Stomach (tissue), 9 donors: Measurements from ENCODE around the gene MAP7D2. TPM values are rescaled to one million over a fixed set of nuclear protein-coding genes. Genes with fewer than 3 reads are reported as not detected.

Source experiments
- DNase-seq, 2 donors: peaks; one replicate each; pipeline versions ENCODE4 v3.0.0 to v3.0.0-alpha.2; 2013 to 2019
- H3K27ac ChIP-seq, 5 donors: fragments of 200-600 bp in 4 of 5; sonication (generic) in 4 of 5; one replicate each; pipeline ENCODE4 v1.5.1; 2013 to 2019; ENCODE audit warnings: mild to moderate bottlenecking in 1 of 5, moderate library complexity in 1 of 5
- H3K27me3 ChIP-seq, 3 donors: fragments of 200-600 bp; sonication (generic); one replicate each; pipeline ENCODE4 v1.5.1; 2017 to 2019; ENCODE audit warnings: mixed run types in 1 of 3
- H3K36me3 ChIP-seq, 4 donors: fragments of 200-600 bp; sonication (generic); 1 replicate in 3 of 4; 2 replicates in 1 of 4; pipeline ENCODE4 v1.5.1; 2016 to 2019
- H3K4me1 ChIP-seq, 4 donors: fragments of 200-600 bp; sonication (generic); one replicate each; pipeline ENCODE4 v1.5.1; 2016 to 2019
- H3K4me3 ChIP-seq, 4 donors: fragments of 200-600 bp; sonication (generic) in 3 of 4; one replicate each; pipeline ENCODE4 v1.5.1; 2016 to 2019; ENCODE audit warnings: mild to moderate bottlenecking in 1 of 4
- H3K9me3 ChIP-seq, 4 donors: fragments of 200-600 bp; sonication (generic); one replicate each; pipeline ENCODE4 v1.5.1; 2016 to 2019
- CTCF ChIP-seq, 7 experiments: fragments of 450-650 bp in 4 of 7; fragments of 200-600 bp in 3 of 7; sonication (generic) in 3 of 7; IDR thresholded peaks; one replicate each; pipeline ENCODE4 v1.5.1; 2016 to 2019; ENCODE audit warnings: antibody characterized with exemption in 7 of 7, control low read depth in 2 of 7, mild to moderate bottlenecking in 1 of 7
- EP300 ChIP-seq: sonication (generic); formaldehyde crosslinking; IDR thresholded peaks from one replicate; pipeline ENCODE4 v1.6.1; 2017; ENCODE audit warnings: antibody characterized with exemption
- POLR2A ChIP-seq, 4 donors: fragments of 450-650 bp; IDR thresholded peaks; one replicate each; pipeline ENCODE4 v1.6.1; 2016; ENCODE audit warnings: antibody characterized with exemption in 4 of 4, control low read depth in 2 of 4, mild to moderate bottlenecking in 1 of 4, moderate library complexity in 1 of 4
- POLR2AphosphoS5 ChIP-seq, 3 donors: sonication (generic); formaldehyde crosslinking; IDR thresholded peaks; one replicate each; pipeline ENCODE4 v1.6.1; 2016; ENCODE audit warnings: antibody characterized with exemption in 3 of 3
- WGBS, 5 donors: extraction: QIAGEN DNeasy Blood & Tissue Kit in 3 of 5; methylation state at CpG; one replicate each; pipeline versions ENCODE4 v1.1.5 to v1.1.7; 2013 to 2018; 5-methylcytosine and 5-hydroxymethylcytosine counted together
- intact Hi-C: fragments of 100-400 bp; cut with DNase I; formaldehyde crosslinking; loops from one replicate; pipeline ENCODE4 v1.15.1; 2023; ENCODE audit warnings: low total_unique reads
- polyA plus RNA-seq, 3 donors: library from polyadenylated mRNA; stranded (reverse); fragments of 200-250 nt; gene quantifications; one replicate each; pipeline ENCODE4 v1.2.3, GENCODE V29; 2013
- total RNA-seq, 5 donors: library from RNA; depleted of rRNA; stranded (reverse); fragments of >200 nt; gene quantifications; one replicate each; pipeline versions ENCODE4 v1.1.0 to v1.2.3, GENCODE V29; 2014 to 2016
- donor health status: healthy with polysubstance abuse.
- donor health status: Bipolar disorder and iron deficiency.
- donor health status: healthy.

The MAP7D2 gene
- total and polyA plus RNA-seq, 8 donors: 0.89 to 70.0 (median 16.6) TPM; not detected in 1

- H3K27me3 ChIP-seq: no peaks in the 10 kb centered on the region
- H3K36me3 ChIP-seq: peaks cover 0 to 4% (median 0%) of the 10 kb centered on the region in 4 donors
- 33 to 57% (median 43%) methylated on average over 1 to 2 of the region's 2 CpGs for WGBS, 5 donors
- no peak for TF ChIP-seq CTCF (IDR thresholded peaks at IDR 0.05)
- no peak for TF ChIP-seq POLR2A (IDR thresholded peaks at IDR 0.05)
- no peaks in the 10 kb centered on the region for H3K9me3 ChIP-seq
- no peak overlapping the region for H3K27ac ChIP-seq
- intact Hi-C loops: no loop called here
- peaks cover 0 to 12% (median 0%) of the 10 kb centered on the region in 4 donors for H3K4me1 ChIP-seq
- no peak for DNase-seq
- H3K4me3 ChIP-seq: no peak overlapping the region
These were observed 90.4 kb downstream of the MAP7D2 start for GRCh38 chrX:20026278-20026677.

GRCh38 chrX:20019672-20020365 is 96.9 kb downstream of the MAP7D2 start:
- H3K27ac ChIP-seq: no peak overlapping the region
- 78 to 91% (median 86%) methylated on average over 6 of the region's 6 CpGs for WGBS, 5 donors
- peaks cover 0 to 18% (median 5%) of the 10 kb centered on the region in 4 donors for H3K9me3 ChIP-seq
- intact Hi-C loops: no loop called here
- H3K4me1 ChIP-seq: no peaks in the 10 kb centered on the region
- no peak for DNase-seq
- H3K4me3 ChIP-seq: no peak overlapping the region
- TF ChIP-seq CTCF (IDR thresholded peaks at IDR 0.05): no peak
- TF ChIP-seq POLR2AphosphoS5 (IDR thresholded peaks at IDR 0.05): no peak
- no peak for TF ChIP-seq POLR2A (IDR thresholded peaks at IDR 0.05)
- no peak for TF ChIP-seq EP300
- H3K27me3 ChIP-seq: no peaks in the 10 kb centered on the region
- H3K36me3 ChIP-seq: peaks cover 0 to 8% (median 0%) of the 10 kb centered on the region in 4 donors

GRCh38 chrX:20016616-20016945 is 100.1 kb downstream of the MAP7D2 start:
- H3K27me3 ChIP-seq: no peaks in the 10 kb centered on the region
- DNase-seq: no peak
- H3K36me3 ChIP-seq: peaks cover 0 to 8% (median 0%) of the 10 kb centered on the region in 4 donors
- peaks cover 0 to 21% (median 10%) of the 10 kb centered on the region in 4 donors for H3K9me3 ChIP-seq
- H3K4me1 ChIP-seq: no peaks in the 10 kb centered on the region
- 64 to 92% (median 81%) methylated on average over 2 of the region's 2 CpGs for WGBS, 5 donors
- no peak for TF ChIP-seq POLR2AphosphoS5 (IDR thresholded peaks at IDR 0.05)
- TF ChIP-seq EP300: no peak
- TF ChIP-seq POLR2A (IDR thresholded peaks at IDR 0.05): no peak
- TF ChIP-seq CTCF (IDR thresholded peaks at IDR 0.05): no peak
- intact Hi-C loops: no loop called here
- H3K27ac ChIP-seq: no peak overlapping the region
- no peak overlapping the region for H3K4me3 ChIP-seq

GRCh38 chrX:20015945-20016615 is 100.6 kb downstream of the MAP7D2 start:
- Histone ChIP-seq H3K4me3 (no peak overlapping the region), H3K36me3 (peaks cover 0 to 8% (median 0%) of the 10 kb centered on the region in 4 donors), H3K9me3 (peaks cover 0 to 21% (median 10%) of the 10 kb centered on the region in 4 donors), H3K27ac (no peak overlapping the region), H3K4me1 (no peaks in the 10 kb centered on the region), H3K27me3 (no peaks in the 10 kb centered on the region)
- WGBS, 5 donors: 71 to 84% (median 83%) methylated on average over 8 to 9 of the region's 9 CpGs
- intact Hi-C loops: no loop called here
- TF ChIP-seq POLR2A (IDR thresholded peaks at IDR 0.05): no peak
- TF ChIP-seq CTCF (IDR thresholded peaks at IDR 0.05): no peak
- no peak for TF ChIP-seq EP300
- TF ChIP-seq POLR2AphosphoS5 (IDR thresholded peaks at IDR 0.05): no peak
- DNase-seq: no peak
